GM10248 (cell line): ENCODE results near the gene SMCO1.

Experiments
- CTCF ChIA-PET: fragments of 300-600 bp; sonication (Branson Sonifier 250); formaldehyde crosslinking; extraction: SDS; loops from one replicate; lab custom pipeline; 2021; ENCODE audit warnings: antibody characterized with exemption; lab: Yijun Ruan, JAX
- POLR2A ChIA-PET: fragments of 350-650 bp; sonication (Branson Sonifier 250); formaldehyde crosslinking; extraction: SDS; loops from one replicate; lab custom pipeline; 2020; ENCODE audit warnings: antibody characterized with exemption; lab: Yijun Ruan, JAX
- DNase-seq: peaks from one replicate; pipeline ENCODE4 v3.0.0; 2012; ENCODE audit errors: extremely low spot score
- TF ChIP-seq, protein P1 (sequence below): IDR thresholded peaks from 2 replicates; pipeline ENCODE4 v1.5.1; 2012; ENCODE audit warnings: mild to moderate bottlenecking, low read depth; ENCODE audit errors: extremely low read depth, missing control alignments, control extremely low read depth

The SMCO1 gene

GRCh38 chr3:196499061-196499460 is 16.1 kb downstream of the SMCO1 start:
- no peak for DNase-seq
- CTCF ChIA-PET: interaction anchor here (1.0 kb wide), 1 partner anchor 30 kb away, joined by 3 read pairs; no protein-coding TSS in a partner anchor
- TF ChIP-seq, protein P1, sequence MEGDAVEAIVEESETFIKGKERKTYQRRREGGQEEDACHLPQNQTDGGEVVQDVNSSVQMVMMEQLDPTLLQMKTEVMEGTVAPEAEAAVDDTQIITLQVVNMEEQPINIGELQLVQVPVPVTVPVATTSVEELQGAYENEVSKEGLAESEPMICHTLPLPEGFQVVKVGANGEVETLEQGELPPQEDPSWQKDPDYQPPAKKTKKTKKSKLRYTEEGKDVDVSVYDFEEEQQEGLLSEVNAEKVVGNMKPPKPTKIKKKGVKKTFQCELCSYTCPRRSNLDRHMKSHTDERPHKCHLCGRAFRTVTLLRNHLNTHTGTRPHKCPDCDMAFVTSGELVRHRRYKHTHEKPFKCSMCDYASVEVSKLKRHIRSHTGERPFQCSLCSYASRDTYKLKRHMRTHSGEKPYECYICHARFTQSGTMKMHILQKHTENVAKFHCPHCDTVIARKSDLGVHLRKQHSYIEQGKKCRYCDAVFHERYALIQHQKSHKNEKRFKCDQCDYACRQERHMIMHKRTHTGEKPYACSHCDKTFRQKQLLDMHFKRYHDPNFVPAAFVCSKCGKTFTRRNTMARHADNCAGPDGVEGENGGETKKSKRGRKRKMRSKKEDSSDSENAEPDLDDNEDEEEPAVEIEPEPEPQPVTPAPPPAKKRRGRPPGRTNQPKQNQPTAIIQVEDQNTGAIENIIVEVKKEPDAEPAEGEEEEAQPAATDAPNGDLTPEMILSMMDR: no peak
- POLR2A ChIA-PET: no interaction called here

GRCh38 chr3:196498297-196498696 is 16.8 kb downstream of the SMCO1 start:
- POLR2A ChIA-PET: no interaction called here
- DNase-seq: no peak
- TF ChIP-seq, protein P1: no peak
- CTCF ChIA-PET: interaction anchor here (1.0 kb wide), 1 partner anchor 31 kb away, joined by 3 read pairs; no protein-coding TSS in a partner anchor

DNA sequence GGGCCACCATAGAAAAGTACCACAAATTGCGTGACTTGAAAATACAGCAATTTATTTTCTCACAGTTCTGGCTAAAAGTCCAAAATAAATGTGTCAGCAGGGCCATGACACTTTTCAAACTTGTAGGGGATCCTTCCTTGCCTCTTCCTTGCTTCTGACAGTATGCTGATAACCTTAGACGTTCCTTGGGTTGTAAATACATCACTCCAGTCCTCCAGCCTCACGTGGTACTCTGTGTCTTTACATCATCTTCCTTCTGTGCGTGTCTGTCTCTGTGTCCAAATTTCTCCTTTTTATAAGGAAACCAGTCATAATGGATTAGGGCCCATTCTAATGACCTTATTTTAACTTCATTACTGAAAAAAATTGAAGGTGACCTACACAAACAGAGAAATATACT is 19.0 kb downstream of the SMCO1 start:
- no peak for DNase-seq
- ChIA-PET CTCF (interaction anchor here (1.5 kb wide), 1 partner anchor 10 kb away, joined by 4 read pairs; no protein-coding TSS in a partner anchor), POLR2A (interaction anchor here (0.6 kb wide), 1 partner anchor 39 kb away, joined by 10 read pairs; no protein-coding TSS in a partner anchor)
- TF ChIP-seq, protein P1: no peak

DNA sequence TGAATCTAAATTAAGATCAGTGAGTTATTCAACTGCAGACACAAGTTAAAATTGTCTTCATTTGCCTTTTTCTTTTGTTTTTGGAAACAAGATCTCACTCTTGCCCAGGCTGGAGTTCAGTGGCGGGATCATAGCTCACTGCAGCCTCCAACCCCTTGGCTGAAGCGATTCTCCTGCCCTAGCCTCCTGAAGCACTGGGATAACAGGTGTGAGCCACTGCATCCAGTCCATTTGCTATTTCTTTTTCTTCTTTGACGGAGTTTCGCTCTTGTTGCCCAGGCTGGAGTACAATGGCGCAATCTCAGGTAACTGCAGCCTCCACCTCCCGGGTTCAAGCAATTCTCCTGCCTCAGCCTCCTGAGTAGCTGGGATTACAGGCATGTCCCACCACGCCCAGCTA is 21.9 kb downstream of the SMCO1 start:
- no peak for DNase-seq
- TF ChIP-seq, protein P1: no peak
- ChIA-PET CTCF (interaction anchor here (1.3 kb wide), 1 partner anchor 42 kb away, joined by 4 read pairs; no protein-coding TSS in a partner anchor), POLR2A (no interaction called here)

DNA sequence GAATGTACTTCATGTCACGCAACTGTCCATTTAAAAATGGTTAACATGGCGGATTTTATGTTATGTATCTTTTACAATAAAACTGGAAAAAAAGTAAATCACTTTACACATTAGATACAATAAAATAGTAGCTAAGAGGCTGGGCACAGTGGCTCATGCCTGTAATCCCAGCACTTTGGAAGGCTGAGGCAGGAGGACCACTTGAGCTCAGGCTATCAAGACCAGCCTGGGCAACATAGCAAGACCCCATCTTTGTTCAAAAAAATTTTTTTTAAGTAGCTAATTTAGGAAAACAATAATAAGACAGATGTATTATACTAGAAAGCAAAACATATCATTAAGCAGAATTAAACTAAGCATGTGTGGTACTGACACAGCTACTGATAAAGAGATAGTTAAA is 23.1 kb downstream of the SMCO1 start:
- CTCF ChIA-PET: interaction anchor here (1.1 to 1.3 kb wide), 2 partner anchors 27 to 43 kb away, joined by 3 to 4 read pairs; no protein-coding TSS in a partner anchor
- POLR2A ChIA-PET: no interaction called here
- TF ChIP-seq, protein P1: no peak
- no peak for DNase-seq

DNA sequence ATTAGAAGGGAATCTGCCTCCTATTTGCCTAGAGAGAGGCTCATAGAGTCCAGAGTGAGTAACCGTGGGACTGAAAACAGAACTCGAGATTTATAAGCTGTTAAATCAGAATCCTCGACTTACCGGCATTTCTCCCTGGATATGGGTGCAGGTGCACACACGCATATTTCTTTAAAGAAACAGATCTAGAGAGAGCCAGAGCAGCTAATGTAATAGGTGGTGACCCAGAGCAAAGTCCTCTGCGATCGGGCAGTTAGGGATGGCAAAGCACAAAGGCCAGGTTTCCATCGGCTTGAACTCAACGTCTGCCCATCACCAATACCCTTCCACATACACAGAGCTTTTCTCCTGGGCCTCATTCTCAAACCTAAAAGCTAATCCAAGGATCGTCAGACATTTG is 25.4 kb downstream of the SMCO1 start:
- no peak for DNase-seq
- CTCF ChIA-PET: interaction anchor here (1.1 kb wide), 1 partner anchor 39 kb away, joined by 5 read pairs; no protein-coding TSS in a partner anchor
- TF ChIP-seq, protein P1: no peak
- POLR2A ChIA-PET: no interaction called here
